ENCODE results near the gene RGSL1. TPM values are rescaled to one million over a fixed set of nuclear protein-coding genes. Genes with fewer than 3 reads are reported as not detected.

RGSL1 gene
- total RNA-seq, 1 experiment from 2014 or later, result not detected

- ChIA-PET POLR2A (interaction anchor here (0.6 kb wide), 1 partner anchor 25 kb away, joined by 5 read pairs; no protein-coding TSS in a partner anchor), CTCF (no interaction called here)
- Histone ChIP-seq H3K36me3 (ENCODE audit: control insufficient read depth, insufficient read depth, low read length) (no peaks in the 10 kb centered on the region), H3K27me3 (ENCODE audit: control insufficient read depth, insufficient read depth, low read length) (no peaks in the 10 kb centered on the region), H3K9me3 (ENCODE audit: control insufficient read depth, insufficient read depth, low read depth, low read length) (no peaks in the 10 kb centered on the region), H3K4me1 (ENCODE audit: control insufficient read depth, insufficient read depth, low read length) (no peaks in the 10 kb centered on the region), H3K4me3 (ENCODE audit: low read depth in 2 of 2, low read length in 2 of 2) (no peak overlapping the region), H3K27ac (ENCODE audit: low read length) (no peak overlapping the region)
- in situ Hi-C loops (cut with HindIII; ENCODE audit: low pct_unique_long_range_greater_than_20kb, low sequenced_read_pairs), result no loop called here
- DNase-seq (ENCODE audit: low read depth, low spot score), result no peak
- no peak for ATAC-seq
- intact Hi-C loops (cut with micrococcal nuclease; ENCODE audit: unreplicated experiment), result no loop called here
- TF ChIP-seq SIN3A (IDR thresholded peaks at IDR 0.05; ENCODE audit: borderline replicate concordance, insufficient read depth, low read depth, low read length), result no peak
- TF ChIP-seq TCF7L2 (IDR thresholded peaks at IDR 0.05; ENCODE audit: low read depth, low read length), result no peak
- TF ChIP-seq, protein P1, sequence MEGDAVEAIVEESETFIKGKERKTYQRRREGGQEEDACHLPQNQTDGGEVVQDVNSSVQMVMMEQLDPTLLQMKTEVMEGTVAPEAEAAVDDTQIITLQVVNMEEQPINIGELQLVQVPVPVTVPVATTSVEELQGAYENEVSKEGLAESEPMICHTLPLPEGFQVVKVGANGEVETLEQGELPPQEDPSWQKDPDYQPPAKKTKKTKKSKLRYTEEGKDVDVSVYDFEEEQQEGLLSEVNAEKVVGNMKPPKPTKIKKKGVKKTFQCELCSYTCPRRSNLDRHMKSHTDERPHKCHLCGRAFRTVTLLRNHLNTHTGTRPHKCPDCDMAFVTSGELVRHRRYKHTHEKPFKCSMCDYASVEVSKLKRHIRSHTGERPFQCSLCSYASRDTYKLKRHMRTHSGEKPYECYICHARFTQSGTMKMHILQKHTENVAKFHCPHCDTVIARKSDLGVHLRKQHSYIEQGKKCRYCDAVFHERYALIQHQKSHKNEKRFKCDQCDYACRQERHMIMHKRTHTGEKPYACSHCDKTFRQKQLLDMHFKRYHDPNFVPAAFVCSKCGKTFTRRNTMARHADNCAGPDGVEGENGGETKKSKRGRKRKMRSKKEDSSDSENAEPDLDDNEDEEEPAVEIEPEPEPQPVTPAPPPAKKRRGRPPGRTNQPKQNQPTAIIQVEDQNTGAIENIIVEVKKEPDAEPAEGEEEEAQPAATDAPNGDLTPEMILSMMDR (IDR thresholded peaks at IDR 0.05), result no peak
- no peak for TF ChIP-seq POLR2AphosphoS5 (IDR thresholded peaks at IDR 0.05; ENCODE audit: low read depth, low read length)
- TF ChIP-seq REST (IDR thresholded peaks at IDR 0.05; ENCODE audit: insufficient read depth in 1 of 2, low read depth in 2 of 2, low read length in 1 of 2), result no peak
- no TSS peak for BruUV-seq (replicated peaks)
These were observed 21.9 kb upstream of the RGSL1 start for GRCh38 chr1:182428043-182428442.

GRCh38 chr1:182430263-182431068 lies 19.5 kb upstream of the RGSL1 start:
- H3K27me3 ChIP-seq (ENCODE audit: control insufficient read depth, insufficient read depth, low read length), result no peaks in the 10 kb centered on the region
- H3K9me3 ChIP-seq (ENCODE audit: control insufficient read depth, insufficient read depth, low read depth, low read length), result no peaks in the 10 kb centered on the region
- intact Hi-C loops (cut with micrococcal nuclease; ENCODE audit: unreplicated experiment), result no loop called here
- no peak overlapping the region for H3K27ac ChIP-seq (ENCODE audit: low read length)
- no peak for DNase-seq (ENCODE audit: low read depth, low spot score)
- BruUV-seq (replicated peaks), result no TSS peak
- CTCF ChIA-PET, result no interaction called here
- POLR2A ChIA-PET, result no interaction called here
- no peak overlapping the region for H3K4me3 ChIP-seq (ENCODE audit: low read depth in 2 of 2, low read length in 2 of 2)
- ATAC-seq, result no peak
- H3K36me3 ChIP-seq (ENCODE audit: control insufficient read depth, insufficient read depth, low read length), result no peaks in the 10 kb centered on the region
- TF ChIP-seq REST (IDR thresholded peaks at IDR 0.05; ENCODE audit: insufficient read depth in 1 of 2, low read depth in 2 of 2, low read length in 1 of 2) (no peak), POLR2AphosphoS5 (IDR thresholded peaks at IDR 0.05; ENCODE audit: low read depth, low read length) (no peak), TCF7L2 (IDR thresholded peaks at IDR 0.05; ENCODE audit: low read depth, low read length) (no peak), SIN3A (IDR thresholded peaks at IDR 0.05; ENCODE audit: borderline replicate concordance, insufficient read depth, low read depth, low read length) (no peak)
- TF ChIP-seq, protein P1 (IDR thresholded peaks at IDR 0.05), result no peak
- in situ Hi-C loops (cut with HindIII; ENCODE audit: low pct_unique_long_range_greater_than_20kb, low sequenced_read_pairs), result no loop called here
- no peaks in the 10 kb centered on the region for H3K4me1 ChIP-seq (ENCODE audit: control insufficient read depth, insufficient read depth, low read length)

Measured in Panc1 (cell line).